Stimulated activated CD4-positive, alpha-beta T cell treated with anti-CD3 and anti-CD28 coated beads, TNF-alpha, amount 100 ng/mL, for 24 hours (primary cell): ENCODE data around the gene HRK.

Experiments used
- DNase-seq, 3 experiments: peaks; one replicate each; pipeline ENCODE4 v3.0.0-alpha.2; 2020; ENCODE audit warnings: low read depth in 3 of 3

HRK gene

GRCh38 chr12:116881325-116881876 lies at the start of gene HRK:
Gene HRK (minus strand): TSS chr12:116881441. CDS start chr12:116881307, 134 bp downstream.
- no peak for DNase-seq

GRCh38 chr12:116929885-116930284 lies 48.6 kb upstream of the HRK start:
- DNase-seq: no peak

GRCh38 chr12:116928504-116928903 lies 47.3 kb upstream of the HRK start:
- no peak for DNase-seq

GRCh38 chr12:116927244-116927940 lies 46.2 kb upstream of the HRK start:
- DNase-seq: no peak

GRCh38 chr12:116926283-116927243 lies 45.3 kb upstream of the HRK start:
- no peak for DNase-seq

GRCh38 chr12:116924558-116925453 lies 43.6 kb upstream of the HRK start:
- DNase-seq: peak in 2 of 3 experiments; percentile 13 to 35

- no peak for DNase-seq
These were observed 41.1 kb upstream of the HRK start for GRCh38 chr12:116922194-116922897.

- no peak for DNase-seq
These were observed 39.7 kb upstream of the HRK start for GRCh38 chr12:116920939-116921338.

GRCh38 chr12:116919706-116920485 lies 38.7 kb upstream of the HRK start:
- no peak for DNase-seq

- no peak for DNase-seq
These were observed 38.0 kb upstream of the HRK start for GRCh38 chr12:116919247-116919661.

GRCh38 chr12:116918464-116918863 lies 37.2 kb upstream of the HRK start:
- no peak for DNase-seq

- DNase-seq: peak in 1 of 3 experiments; percentile 13
These were observed 35.5 kb upstream of the HRK start for GRCh38 chr12:116916714-116917114.

- no peak for DNase-seq
These were observed 34.9 kb upstream of the HRK start for GRCh38 chr12:116916122-116916521.

- no peak for DNase-seq
These were observed 34.1 kb upstream of the HRK start for GRCh38 chr12:116915326-116915725.

GRCh38 chr12:116910645-116911451 lies 29.6 kb upstream of the HRK start, which contains the start of gene FBXW8:
Gene FBXW8 (plus strand): TSS chr12:116910950. CDS start chr12:116911038, 88 bp downstream.
- DNase-seq: peak; percentile 25 to 69 (median 52)

GRCh38 chr12:116910280-116910644 lies 29.0 kb upstream of the HRK start:
- DNase-seq: no peak

- no peak for DNase-seq
These were observed 25.0 kb upstream of the HRK start for GRCh38 chr12:116906285-116906684.

GRCh38 chr12:116903818-116904217 lies 22.6 kb upstream of the HRK start:
- no peak for DNase-seq

GRCh38 chr12:116901612-116902011 lies 20.4 kb upstream of the HRK start:
- no peak for DNase-seq
